ENCODE results near the gene CAB39L.
"Not testable (repeated sequence)": the region's sequence is repeated elsewhere in the genome, so short reads cannot be mapped to it uniquely, and the experiment has no call there.

The CAB39L gene

DNA sequence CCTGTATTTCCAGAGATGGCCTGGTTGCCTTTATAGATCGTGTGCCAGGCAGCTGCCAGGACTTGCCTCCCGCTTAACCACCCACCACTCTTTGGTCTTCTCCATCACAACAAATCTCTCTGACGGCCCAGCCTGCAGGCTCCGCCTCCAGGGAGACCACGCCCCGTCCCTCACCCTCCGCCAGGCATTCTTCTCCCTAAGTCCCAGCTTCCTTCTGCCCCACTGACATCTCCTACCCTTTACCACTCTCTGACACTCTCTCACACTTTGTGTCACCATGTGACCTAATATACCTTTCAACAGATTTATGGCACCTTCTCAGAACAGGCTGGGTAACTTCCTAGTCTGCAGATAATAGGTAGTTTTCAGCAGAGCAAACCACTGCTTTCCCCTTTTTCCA is 95.1 kb downstream of the CAB39L start:
- DNase-seq (ENCODE audit: low read depth in 3 of 3, low spot score in 1 of 3): no peak

GRCh38 chr13:49347650-49348385 is 96.0 kb downstream of the CAB39L start:
- no peak for DNase-seq (ENCODE audit: low read depth in 3 of 3, low spot score in 1 of 3)

DNA sequence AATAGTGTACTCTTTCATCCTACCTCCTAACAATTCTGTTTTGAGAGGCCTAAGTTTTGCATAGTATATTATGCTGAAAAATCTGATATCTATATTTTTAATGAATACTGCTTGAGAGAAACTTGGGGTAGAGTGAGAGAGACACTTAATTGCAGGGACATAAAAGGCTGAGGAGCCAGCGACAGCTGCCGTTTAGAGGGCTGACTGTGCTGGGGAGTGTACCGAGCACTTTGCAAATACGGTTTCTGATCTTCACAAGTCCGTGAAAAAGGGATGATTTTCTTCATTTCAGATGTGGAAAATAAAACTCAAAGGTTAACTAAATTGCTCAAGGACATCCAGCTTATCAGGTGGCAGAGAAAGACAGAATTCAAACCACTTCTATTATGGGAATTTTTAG is 97.4 kb downstream of the CAB39L start:
- DNase-seq (ENCODE audit: low read depth in 3 of 3, low spot score in 1 of 3): no peak

DNA sequence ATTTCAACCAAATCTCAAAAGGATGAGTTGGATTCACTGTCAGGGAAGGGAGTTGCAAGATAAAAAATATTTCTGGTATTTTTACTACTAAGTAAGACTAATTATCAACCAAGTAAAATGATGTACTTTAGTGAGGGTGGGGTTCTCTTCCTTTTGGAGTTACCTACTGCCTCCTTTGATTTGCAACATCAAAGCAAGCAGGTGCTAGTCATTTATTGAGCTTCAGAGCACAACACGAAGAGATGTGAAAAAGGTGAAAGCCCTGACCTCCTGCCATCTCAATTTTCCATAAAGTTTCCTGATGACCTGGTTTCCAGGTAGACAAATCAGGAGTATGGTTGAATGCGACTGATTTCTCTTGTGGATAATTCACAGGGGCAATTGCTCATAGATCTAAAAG is 100.1 kb downstream of the CAB39L start:
- no peak for DNase-seq (ENCODE audit: low read depth in 3 of 3, low spot score in 1 of 3)

DNA sequence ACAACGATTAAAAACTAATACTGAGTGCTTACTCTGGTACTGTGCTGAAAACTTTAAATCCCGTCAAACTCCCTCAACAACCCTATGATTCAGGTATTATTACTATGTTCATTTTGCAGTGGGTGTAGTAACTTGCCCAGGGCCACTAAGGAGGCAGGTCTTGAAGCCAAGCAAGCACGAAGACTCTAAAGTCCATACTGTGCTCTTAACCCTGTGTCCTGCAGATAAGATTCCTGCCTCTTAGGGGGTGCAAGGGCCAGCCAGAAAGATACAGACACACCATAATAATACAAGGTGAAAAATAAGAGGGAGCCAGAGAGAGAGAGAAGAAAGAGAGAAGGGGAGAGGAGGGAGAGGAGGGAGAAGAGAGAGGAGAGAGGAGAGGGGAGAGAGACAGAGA is 100.6 kb downstream of the CAB39L start:
- no peak for DNase-seq (ENCODE audit: low read depth in 3 of 3, low spot score in 1 of 3)

- DNase-seq (ENCODE audit: low read depth in 3 of 3, low spot score in 1 of 3): no peak
These were observed 101.4 kb downstream of the CAB39L start for GRCh38 chr13:49342454-49342853.

GRCh38 chr13:49341941-49342340 is 101.9 kb downstream of the CAB39L start:
- DNase-seq (ENCODE audit: low read depth in 3 of 3, low spot score in 1 of 3): no peak

DNA sequence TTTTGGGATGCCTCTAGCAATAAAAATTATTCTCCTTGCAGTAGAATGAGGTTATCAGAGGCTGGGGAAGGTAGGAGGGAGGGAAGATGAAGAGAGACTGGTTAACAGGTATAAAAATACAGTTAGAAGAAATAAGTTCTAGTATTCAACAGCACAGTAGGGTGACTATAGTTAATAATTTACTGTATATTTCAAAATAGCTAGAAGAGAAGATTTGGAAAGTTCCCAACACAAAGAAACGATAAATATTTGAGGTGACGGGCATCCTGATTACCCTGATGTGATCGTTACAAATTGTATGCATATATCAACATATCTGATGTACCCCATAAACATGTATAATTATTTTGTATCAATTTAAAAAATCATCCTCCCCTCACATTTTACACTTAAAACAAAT is 102.3 kb downstream of the CAB39L start:
- no peak for DNase-seq (ENCODE audit: low read depth in 3 of 3, low spot score in 1 of 3)

DNA sequence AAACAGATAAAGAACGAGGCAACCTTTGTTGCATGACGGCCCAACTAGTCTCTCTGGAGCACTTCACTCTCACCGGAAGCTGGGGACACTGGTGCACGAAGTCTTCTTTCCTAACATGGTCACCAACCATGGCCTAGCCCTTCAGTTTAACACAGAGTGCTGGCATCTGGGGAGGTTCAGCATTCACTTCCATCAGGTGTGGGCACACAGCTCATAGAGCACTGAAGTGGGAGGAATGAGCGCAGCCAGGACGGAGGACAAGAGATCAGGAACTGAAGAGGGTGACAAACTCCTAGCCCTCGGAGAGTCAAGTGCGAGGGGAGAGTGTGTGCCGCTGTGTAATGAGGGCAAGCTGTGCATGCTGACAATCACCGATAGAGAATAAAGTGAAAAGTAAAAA is 103.7 kb downstream of the CAB39L start:
- DNase-seq (ENCODE audit: low read depth in 3 of 3, low spot score in 1 of 3): no peak

GRCh38 chr13:49336655-49337054 is 107.2 kb downstream of the CAB39L start:
- no peak for DNase-seq (ENCODE audit: low read depth in 3 of 3, low spot score in 1 of 3)

- DNase-seq (ENCODE audit: low read depth in 3 of 3, low spot score in 1 of 3): no peak
These were observed 113.4 kb downstream of the CAB39L start for GRCh38 chr13:49330546-49330864.

DNA sequence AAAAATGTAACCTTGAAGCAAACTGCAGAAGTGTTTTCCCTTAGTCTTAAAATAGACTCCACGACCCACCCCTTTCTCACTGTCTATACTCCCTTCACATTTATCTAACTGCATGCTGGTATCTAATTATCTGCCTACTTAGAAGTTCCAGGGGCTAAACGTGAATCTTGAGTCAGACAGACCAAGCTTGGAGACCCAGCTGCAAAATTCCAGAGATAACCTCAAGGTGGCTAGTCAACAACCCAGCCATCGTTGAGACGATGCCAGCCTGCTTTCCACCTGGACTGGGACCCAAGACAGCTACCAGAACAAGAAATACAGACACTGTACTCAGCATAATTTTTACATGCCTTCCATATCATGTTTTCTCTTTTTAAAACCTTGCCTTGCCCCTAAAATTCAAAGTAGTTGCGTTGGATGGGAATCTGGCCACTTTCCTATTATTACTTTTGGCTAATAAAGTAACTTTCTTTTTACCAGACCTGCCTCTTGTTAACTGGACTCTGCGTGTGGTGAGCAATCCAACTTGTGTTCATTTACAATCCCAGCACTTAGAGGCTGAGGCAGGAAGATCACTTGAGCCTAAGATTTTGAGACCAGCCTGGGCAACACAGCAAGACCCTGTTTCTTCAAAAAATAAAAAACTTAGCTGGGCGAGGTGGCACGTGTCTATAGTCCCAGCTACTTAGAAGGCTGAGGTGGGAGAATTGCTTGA is 113.9 kb downstream of the CAB39L start:
- DNase-seq (ENCODE audit: low read depth in 3 of 3, low spot score in 1 of 3): no peak

DNA sequence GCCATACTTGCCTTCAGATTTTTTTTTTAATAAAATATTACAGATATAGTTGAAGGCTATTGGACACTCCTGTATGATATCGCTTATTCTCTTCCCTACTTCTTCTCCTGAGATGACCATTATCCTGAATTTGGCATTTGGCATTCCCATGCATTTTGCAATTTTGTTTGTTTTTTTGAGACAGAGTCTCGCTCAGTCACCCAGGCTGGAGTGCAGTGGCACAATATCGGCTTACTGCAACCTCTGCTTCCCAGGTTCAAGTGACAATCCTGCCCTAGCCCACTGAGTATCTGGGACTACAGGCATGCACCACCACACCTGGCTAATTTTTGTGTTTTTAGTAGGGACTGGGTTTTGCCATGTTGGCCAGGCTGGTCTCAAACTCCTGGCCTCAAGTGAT is 116.7 kb downstream of the CAB39L start:
- DNase-seq (ENCODE audit: low read depth in 3 of 3, low spot score in 1 of 3): not testable (repeated sequence)

- DNase-seq (ENCODE audit: low read depth in 3 of 3, low spot score in 1 of 3): no peak
These were observed 117.5 kb downstream of the CAB39L start for GRCh38 chr13:49326222-49326917.

GRCh38 chr13:49323344-49323743 is 120.5 kb downstream of the CAB39L start:
- no peak for DNase-seq (ENCODE audit: low read depth in 3 of 3, low spot score in 1 of 3)

- DNase-seq (ENCODE audit: low read depth in 3 of 3, low spot score in 1 of 3): no peak
These were observed 121.2 kb downstream of the CAB39L start for GRCh38 chr13:49322702-49323101.

DNA sequence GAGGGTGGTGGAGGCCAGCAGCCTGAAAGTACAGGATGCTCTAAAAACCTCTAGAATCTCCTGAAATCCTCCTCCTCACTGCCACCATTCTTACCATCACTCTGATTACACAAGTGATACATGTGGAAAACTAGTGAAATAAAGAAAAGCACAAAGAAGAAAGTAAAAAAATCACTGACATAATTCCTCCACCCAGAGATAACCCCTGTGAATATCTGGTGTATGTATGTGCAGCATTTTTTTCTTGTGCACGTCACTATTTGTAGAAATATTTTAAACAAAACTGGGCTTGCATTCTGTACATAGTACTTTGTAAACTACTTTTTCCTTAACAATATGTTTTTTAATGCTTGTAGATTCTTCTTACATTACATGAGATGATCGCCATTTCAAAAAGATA is 122.9 kb downstream of the CAB39L start:
- DNase-seq (ENCODE audit: low read depth in 3 of 3, low spot score in 1 of 3): no peak

DNA sequence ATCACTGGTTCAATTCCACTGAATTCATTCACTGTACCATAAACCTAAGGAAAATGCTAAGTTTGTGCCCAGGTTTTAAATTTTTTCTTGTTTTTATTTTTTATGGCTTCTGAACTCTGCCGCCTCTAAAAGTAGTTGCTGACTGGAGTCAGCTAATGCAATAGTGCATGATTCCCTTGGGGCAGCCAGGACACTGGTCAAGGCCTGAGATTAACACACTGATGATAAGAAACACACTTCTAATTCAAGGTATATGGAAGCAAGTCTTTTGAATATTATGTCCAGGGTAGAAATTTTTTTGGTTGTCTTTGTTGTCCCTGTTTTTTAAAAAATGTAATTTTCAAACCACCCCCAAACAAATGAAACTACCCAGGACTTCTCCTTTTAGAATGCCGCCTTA is 123.9 kb downstream of the CAB39L start:
- no peak for DNase-seq (ENCODE audit: low read depth in 3 of 3, low spot score in 1 of 3)

DNA sequence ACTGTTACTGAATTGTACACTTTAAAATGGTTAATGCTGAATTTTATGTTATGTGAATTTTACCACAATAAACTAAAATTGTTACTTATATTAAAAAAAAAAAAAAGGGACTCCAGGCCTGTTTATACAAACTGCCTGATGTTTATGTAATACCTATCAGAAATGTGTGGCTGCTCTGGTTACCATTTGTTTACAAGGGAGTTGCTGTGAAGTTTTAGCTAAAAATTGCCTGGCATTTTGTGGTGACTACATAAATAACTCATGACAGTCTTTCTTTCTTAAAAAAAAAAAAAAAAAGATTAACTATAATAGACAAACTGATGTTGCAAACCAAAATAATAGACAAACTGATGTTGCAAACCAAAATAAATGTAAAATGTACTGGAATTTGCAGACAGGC is 124.3 kb downstream of the CAB39L start:
- DNase-seq (ENCODE audit: low read depth in 3 of 3, low spot score in 1 of 3): no peak

- no peak for DNase-seq (ENCODE audit: low read depth in 3 of 3, low spot score in 1 of 3)
These were observed 127.9 kb downstream of the CAB39L start for GRCh38 chr13:49315756-49316482.

DNA sequence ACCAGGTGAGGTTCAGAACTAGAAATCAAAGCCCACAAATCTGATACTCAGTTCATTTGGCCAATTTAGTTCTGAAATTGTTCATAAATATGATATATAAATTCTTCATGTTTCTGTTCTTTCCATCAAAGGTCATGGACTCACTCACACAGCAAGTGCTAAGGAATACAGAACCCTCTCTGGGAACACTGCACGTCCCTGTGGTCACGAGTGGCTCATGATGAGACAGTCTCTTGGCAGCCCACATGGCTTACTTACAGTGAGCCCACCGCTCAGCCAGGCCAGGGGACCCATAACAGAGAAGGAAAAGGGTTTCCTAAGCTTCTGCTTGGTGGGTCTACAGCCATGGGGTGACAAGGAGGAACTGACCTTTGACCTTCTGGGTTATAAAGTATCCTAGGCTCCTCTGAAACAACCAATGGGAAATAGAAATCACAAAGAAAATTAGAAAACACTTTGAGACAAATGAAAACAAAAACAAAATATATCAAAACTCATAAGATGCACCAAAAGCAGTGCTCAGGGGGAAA is 128.8 kb downstream of the CAB39L start:
- no peak for DNase-seq (ENCODE audit: low read depth in 3 of 3, low spot score in 1 of 3)
